ENCODE results near the gene ITGBL1.
"Not testable (repeated sequence)": the region's sequence is repeated elsewhere in the genome, so short reads cannot be mapped to it uniquely, and the experiment has no call there.

ITGBL1 gene

DNA sequence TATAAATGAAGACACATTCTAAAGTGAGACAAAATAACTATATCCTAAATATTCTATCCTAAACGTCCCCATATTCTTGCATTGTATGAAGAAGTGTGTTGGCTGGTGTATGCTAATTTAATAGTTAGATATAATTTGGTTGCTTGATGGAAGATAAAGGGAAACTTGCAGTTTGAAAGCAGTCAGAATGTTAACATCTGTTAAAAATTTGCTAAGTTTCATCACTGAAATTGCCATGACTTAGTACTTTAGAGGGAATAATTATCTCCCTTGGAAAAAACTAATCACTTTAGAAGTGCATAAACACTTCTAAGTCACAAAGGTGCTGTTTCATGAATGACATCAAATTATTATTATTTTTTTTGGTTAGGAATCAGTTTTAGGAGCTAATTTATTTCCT lies 61.6 kb downstream of the ITGBL1 start:
- no peak for DNase-seq (ENCODE audit: low read depth)

DNA sequence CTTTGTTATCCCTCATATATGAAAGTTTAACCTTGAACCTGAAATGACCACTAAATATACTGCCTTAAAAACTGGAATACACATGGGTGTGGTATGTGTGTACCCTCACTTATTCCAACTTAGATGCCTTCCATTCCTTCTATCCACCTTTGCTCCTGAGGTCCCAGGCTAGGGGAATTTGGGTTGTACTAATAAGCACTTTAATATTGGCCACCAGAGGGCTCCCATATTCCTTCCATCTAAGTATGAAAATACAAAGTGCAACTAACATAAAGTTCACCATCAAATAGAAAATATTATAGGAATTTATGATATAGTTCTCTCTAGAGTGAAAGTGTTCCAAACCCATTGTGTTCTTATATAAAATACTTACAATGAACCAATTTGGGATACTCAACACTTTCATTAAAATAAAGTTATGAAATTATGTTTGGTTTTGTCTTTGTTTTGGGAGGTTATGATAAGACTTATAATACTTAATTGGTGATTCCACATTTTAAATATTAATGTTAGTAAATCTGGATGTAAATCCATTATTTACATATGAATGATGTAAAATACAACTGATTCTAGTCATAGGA lies 62.3 kb downstream of the ITGBL1 start:
- no peak for DNase-seq (ENCODE audit: low read depth)

DNA sequence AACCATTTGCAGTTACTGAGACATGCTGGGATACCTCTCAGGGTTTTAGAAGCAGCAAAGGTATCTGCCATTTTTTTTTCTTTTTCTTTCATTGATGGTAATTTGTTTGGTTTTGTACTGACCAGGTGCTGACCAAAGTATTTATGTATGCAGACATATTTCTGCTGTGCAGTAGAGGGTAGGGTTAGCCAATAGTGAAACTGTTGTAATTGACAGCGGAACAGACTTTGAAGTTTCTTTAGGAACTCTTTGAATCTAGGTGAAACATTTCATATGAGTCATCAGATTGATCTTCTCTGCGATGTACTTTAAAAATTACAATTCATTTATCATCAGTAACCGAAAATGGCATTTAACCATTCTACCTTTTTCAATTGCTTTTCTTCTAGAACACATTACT lies 63.0 kb downstream of the ITGBL1 start:
- DNase-seq (ENCODE audit: low read depth), result no peak

DNA sequence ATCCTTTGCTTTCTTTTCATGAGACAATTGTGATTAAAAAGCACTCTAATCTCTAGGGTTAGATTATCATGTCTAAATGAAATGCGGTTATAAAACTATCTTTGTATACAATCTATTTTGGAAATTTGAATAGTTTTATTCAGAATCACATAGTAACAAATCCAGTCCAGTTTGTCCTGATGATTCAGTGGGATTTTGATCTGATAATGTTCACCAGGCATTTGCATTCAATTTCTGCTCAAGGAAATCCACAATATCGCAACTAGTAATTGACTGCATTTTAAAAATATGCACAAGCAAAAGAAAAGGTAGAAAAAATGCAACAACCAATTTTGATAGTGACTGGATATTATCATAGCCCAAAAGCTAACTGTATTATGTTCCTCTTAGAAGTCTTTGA lies 63.8 kb downstream of the ITGBL1 start:
- no peak for DNase-seq (ENCODE audit: low read depth)

DNA sequence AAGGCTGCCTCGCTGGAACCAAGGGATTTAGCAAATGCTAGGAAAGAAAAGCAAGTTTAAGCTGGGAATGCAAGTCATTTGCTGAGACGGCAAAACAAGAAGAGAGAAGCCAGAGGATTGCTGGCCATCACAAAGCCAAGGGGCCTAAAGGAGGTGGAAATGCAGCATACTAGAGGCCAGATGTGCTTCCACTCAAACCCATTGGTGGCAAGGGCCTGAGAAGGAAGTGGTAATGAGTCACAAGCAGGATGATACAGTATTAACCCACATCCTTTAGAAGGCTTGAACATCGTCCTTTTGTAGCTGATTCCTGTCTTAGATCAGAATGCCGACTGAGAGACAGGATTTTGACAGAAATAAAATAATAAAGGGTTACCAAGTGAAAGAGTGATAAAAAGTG lies 68.2 kb downstream of the ITGBL1 start:
- no peak for DNase-seq (ENCODE audit: low read depth)

DNA sequence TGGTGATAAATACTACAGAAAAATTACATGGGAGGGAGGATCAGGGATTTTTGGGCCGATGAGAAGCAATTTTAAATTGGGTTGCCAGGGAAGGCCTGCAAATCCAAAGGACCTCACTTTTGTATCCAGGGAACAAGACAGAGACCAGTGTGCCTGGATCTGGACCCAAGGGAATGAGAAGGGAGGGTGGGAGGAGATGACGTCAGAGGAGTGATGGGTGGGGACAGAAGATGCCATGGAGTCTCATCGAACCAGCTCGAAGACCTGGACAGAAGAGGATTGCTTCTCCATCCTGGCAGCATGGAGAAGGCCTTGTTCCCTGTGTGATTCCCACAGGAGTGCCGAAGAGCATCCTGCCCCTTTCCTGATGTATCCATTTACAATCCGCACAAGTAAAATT lies 68.9 kb downstream of the ITGBL1 start:
- no peak for DNase-seq (ENCODE audit: low read depth)

DNA sequence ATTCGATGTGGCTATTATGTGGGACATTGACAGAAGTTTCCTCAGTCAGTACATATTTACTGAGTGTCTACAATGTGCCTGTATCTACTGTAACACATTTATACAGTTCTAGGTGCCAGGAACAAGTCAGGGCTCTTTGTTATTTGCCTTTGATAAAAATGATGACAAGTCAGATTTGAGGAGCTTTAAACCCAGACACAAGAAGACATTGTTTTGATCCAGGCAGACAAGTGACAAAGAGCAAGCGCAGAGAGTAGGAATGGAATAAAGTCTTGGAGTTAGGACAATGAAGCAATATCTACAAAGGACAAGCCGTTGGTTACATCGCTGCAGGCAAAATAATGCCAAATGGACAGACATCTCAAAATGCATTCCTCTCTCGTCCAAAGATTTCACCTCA lies 70.1 kb downstream of the ITGBL1 start:
- DNase-seq (ENCODE audit: low read depth), result no peak

DNA sequence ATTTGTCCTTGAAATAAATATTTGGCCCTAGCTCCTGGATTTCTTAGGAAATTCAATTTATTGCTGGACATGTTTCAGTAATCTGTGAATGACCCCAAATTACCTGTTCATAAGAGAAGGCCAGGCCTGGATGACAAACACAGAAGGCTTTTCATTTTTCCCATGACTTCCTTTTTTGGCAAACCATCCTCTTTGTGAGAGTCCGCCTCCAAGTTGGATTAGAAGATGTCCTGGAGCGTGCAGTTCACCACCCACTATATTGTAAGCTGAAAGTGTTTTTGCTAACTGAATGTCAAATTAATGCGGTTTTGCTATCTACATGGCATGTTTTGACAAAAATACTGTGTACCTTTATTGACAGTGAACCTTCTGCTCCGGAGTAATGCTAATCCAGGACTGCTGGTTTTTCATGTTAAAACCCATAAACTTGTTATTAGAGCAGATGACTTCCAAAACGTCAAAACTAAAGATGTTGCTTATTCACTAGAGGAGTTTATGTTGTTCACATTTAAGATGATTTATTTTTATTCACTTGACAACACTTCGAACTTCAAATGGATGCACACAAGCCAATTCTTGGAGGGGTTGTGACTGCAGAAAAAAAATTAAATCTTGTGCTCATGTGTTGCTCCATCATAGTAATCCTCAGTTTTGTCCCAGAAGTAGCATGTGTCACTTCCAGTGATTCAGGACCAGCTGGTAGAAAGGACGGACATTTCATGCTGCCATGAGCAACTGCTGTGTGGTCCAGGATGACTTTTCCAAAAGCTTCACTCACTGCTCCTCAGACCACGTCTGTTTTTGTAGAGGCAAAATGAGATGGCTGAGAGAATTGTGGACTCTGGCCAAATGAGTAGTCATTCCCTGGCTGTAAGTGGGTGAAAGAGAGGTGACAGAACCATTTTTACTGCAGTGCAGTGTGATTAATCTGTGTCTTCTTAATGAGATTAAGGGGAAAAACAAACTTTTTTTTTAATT lies 71.0 kb downstream of the ITGBL1 start:
- DNase-seq (ENCODE audit: low read depth), result no peak

DNA sequence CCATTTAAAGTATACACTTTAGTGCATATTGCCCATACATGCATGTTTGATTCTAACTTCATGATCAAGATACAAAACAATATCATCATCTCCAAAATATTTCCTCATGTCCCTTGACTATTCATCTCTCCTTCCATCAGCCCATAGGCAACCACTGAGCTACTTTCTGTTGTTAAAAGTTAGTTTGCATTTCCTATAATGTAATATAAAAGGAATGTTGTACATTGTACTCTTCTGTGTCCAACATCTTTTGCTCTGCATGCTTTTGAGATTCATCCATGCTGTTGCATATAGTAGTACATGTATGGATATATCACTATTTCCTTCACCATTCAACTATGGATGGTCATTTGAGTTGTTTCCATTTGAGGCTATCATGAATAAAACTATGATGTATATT lies 74.7 kb downstream of the ITGBL1 start:
- DNase-seq (ENCODE audit: low read depth), result no peak

DNA sequence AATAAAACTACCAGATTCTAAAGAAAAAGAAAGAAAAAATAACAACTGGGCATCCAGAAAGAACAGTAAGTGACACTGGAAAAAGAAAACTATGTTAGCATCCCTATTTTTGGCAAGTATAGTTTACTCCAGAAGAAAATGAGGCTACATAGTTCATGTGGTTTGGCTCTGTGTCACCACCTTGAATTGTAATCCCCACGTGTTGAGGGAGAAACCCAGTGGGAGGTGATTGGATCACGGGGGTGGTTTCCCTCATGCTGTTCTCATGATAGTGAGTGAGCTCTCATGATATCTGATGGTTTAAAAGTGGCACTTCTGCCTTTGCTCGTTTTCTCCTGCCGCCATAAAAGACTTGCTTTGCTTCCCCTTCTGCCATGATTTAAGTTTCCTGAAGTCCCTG lies 76.9 kb downstream of the ITGBL1 start:
- no peak for DNase-seq (ENCODE audit: low read depth)

DNA sequence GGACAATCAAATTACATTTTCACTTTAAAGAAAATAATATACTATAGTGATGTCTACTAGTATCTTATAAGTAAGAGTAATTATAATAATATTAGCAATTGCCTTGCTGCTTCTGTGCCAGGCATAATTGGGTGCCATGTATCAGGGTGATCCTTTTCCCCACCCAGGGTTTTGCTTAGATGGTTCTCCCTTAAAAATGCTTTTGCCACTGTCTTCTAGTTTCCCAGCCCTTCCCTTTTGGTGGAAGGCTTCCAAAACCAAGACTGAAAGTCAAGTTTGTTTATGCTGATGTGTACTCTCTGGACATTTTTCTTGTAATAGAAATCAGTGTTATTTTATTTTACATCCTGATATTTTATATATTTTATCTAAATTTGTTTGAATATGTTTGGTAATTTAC lies 77.8 kb downstream of the ITGBL1 start:
- DNase-seq (ENCODE audit: low read depth), result no peak

DNA sequence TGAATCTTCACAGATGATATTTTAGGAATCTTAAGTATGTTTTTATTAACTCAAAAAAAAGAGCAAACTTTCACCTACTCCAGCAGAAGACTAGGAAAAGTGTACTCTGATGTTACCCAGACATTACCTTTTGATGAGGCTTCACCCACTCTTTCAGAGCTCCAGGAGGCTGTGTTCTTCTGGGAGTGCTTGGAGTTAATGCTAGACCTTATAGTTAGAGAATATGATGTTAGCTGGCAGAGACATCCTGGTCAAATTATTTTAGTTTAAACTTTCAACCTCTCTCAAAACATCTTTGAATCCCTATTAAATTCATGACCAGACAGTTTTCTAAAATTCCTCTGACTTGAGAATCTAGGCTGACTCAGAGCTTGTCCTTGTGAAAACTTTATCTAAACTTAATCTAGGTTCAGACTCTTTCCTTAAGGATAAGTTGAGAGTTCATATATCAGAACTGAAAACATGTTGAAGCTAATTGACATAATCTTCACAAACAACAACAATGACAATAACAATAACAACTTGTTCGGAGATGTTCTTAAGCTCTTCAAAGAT lies 82.8 kb downstream of the ITGBL1 start:
- DNase-seq (ENCODE audit: low read depth), result no peak

DNA sequence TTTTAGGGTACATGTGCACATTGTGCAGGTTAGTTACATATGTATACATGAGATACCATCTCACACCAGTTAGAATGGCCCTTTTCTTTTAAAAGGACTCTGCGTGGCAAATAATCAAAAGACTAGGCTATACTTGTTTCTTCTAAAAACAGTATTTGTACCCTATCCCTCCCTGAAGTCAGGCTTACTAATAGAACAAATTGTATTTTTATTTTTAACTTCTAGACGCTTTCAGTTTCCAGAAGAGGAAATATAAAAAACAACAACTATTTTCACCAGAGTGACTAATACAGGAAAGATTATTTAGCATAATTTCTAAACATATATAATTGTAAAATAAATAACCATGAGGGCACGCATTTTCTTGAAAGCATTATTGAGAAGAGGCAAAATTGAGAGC lies 83.6 kb downstream of the ITGBL1 start:
- no peak for DNase-seq (ENCODE audit: low read depth)

DNA sequence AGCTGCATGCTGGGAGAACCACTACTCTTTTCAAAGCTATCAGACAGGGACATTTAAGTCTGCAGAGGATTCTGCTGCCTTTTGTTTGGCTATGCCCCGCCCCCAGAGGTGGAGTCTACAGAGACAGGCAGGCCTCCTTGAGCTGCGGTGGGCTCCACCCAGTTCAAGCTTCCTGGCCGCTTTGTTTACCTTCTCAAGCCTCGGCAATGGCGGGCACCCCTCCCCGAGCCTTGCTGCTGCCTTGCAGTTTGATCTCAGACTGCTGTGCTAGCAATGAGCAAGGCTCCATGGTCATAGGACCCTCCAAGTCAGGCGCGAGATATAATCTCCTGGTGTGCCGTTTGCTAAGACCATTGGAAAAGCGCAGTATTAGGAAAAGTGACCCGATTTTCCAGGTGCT lies 92.1 kb downstream of the ITGBL1 start:
- DNase-seq (ENCODE audit: low read depth), result not testable (repeated sequence)

DNA sequence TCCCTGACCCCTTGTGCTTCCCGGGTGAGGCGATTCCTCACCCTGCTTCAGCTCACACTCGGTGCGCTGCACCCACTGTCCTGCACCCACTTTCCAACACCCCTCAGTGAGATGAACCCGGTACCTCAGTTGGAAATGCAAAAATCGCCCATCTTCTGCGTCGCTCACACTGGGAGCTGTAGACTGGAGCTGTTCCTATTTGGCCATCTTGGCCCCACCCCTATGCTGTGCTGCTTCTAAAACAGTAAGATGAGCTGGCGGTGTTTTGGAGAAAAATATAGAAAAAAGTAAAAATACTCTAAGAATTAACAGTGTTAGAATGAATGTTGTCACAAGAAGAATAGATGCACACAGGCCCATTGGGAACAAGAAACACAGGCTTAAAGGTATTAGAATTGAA lies 92.5 kb downstream of the ITGBL1 start:
- no peak for DNase-seq (ENCODE audit: low read depth)

DNA sequence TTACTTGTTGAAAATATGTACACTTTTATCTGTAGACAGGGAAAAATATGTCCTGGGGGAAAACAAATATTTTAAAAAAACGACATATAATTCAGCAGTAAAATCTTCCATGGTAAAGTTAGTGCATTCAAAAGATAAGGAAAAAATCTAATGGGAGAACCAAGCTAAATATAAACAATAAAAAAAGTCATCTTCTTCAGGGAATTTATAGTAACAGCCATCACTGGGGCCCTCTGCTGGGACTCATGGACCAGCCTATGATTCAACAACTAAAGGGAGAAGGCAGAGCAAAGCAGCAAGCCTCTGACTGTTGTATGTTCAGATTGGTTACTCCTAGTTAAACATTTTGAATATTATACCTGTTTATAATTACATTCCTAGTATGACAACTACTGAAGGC lies 93.0 kb downstream of the ITGBL1 start:
- DNase-seq (ENCODE audit: low read depth), result no peak

DNA sequence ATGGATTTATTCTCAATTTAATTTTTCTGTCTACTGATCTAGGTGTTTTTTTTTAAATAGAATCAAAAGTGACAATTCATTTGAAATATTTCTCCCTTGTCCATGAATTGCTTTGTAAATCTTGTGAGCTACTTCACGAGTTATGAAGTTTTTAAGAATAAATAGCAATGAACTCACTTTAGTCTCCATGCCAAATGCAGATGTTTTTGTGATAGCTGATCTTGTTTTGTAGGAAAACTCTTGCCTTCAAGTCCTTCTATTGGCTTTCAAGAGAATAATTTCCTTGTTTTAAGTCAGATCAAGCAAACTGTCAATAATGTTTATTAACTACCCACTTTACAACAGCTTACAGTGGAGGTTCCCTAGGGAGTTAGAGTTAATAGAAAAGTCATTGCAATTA lies 99.8 kb downstream of the ITGBL1 start:
- no peak for DNase-seq (ENCODE audit: low read depth)

DNA sequence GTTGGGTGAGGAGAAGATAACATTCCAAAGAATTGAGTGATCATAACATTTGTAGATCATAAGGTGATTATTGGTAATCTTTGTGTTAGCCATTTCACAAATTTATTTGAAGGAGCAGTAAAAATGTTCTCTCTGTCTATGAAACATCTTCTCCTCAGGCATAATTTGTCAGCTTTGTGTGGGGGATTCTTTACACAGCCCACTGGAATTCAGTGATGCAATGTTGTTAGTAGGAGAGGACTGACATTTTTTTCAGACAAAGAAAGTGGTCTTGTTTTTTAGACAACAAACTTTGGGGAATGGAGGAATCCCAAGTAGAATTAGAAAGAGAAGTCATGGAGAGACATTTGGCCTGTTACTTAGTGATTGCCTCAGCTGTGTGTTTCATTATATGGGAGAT lies 100.3 kb downstream of the ITGBL1 start:
- DNase-seq (ENCODE audit: low read depth), result no peak

DNA sequence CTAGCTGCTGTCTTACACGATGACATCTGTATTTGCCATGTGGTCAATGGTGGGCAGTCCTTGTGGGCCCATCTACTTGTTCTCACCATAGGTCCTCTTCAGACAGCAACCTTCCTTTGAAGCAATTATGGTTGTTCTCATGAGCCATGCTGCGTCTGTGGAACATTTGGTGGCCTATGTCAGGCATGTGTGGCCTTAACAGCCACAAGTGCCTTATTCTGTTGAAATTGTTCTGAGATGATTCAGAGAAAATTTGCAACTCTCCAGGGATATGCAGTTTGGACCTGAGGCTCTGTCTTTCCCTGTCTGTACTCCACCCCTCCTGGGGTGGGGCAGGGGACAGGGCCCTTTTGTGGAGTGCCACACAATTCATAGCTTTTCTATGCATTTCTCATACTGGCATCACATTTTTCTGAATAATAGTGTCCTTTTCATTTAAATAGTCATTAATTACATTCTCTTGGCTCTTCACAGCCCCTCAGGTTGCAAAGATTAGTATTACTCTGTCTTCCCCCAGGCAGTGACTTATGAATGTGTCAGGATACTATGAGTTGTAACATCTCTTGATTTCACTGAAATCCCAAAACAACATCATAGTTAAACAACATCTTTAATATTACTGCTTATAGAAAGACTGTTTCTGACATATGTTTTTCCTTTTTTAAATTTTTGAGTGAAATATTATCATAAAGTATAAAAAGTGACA lies 102.1 kb downstream of the ITGBL1 start:
- DNase-seq (ENCODE audit: low read depth), result no peak

DNA sequence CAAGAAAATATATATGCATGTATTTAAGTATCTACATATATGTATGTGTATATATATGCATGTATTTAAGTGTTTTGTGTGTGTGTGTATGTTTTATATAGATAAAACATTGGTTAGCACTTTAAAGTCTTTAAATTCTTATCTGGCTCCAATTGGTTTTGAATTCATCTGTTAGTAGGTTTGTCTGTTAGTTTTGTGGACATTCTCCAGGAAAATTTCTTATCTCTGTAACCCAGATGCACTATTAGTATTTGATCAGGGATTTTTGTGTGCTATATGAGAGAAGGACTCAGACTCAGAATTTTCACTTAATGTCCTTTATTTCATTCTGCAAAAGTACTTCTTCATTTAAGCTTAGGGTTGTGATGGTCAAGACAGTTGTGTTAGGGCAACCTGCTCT lies 103.1 kb downstream of the ITGBL1 start:
- DNase-seq (ENCODE audit: low read depth), result no peak

DNA sequence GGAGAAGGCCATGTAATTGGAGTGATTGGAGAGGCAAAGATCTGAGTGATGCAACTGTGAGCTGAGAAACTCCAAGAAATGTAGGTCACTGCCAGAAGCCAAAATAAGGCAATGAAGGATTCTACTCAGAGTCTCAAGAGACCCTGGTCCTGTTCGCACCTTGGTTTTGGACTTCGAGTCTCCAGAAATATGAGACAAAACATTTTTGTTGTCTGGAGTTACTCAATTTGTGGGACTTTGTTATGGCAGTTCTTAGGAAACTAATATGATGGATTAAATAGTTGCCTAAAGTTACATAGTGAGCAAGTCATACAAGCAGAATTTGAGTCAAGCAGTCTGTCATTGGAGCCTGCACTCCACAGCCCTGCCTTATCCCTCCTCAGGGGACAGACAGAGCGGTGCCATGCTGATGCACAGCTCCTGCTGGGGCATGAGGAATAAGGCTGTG lies 104.2 kb downstream of the ITGBL1 start:
- no peak for DNase-seq (ENCODE audit: low read depth)

DNA sequence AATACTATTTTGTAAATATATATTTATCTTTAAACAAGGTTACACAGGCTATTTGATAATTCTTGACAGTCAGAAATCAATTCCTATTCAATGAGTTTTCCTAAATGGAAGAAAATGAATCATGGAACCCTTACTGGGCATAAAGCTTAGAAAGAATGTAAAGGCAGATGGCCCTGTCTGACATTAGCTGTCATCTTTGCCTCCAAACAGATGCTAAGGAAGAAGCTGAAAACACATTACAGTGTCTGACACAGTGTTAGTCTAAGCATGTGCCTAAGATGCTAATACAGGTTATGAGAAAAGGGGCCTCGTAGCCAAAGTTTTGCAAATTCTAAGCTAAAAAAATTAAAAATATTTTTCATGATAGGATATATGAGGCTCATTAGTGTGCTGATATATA lies 112.8 kb downstream of the ITGBL1 start:
- no peak for DNase-seq (ENCODE audit: low read depth)

DNA sequence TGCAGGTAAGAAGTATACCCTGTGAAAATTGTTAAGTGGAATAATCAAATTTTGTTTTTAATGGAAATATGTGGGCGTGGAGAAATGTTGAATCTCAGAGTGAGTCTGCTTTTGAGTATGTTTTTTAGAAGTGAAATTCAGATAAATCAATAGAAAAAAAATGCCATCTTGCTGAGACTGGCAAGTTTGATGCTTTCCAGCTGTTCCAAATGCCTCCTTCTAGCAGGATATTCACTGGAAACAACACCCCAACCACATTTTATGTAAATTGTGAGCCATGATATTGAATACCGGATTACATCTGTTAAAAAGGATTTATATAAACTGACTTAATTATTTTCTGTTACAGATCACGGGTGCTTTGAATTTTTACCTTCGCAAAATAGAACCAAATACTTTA lies 115.4 kb downstream of the ITGBL1 start:
- no peak for DNase-seq (ENCODE audit: low read depth)
